Common myeloid progenitor, CD34-positive (primary cell): ENCODE measurements around the gene CFAP410.

Source experiments
- CTCF ChIA-PET: fragments of 350-600 bp; sonication (Branson Sonifier 250); formaldehyde crosslinking; loops from one replicate; lab custom pipeline; 2021; ENCODE audit warnings: antibody characterized with exemption; lab: Charles Lee
- POLR2A ChIA-PET: fragments of 350-600 bp; sonication (Branson Sonifier 250); formaldehyde crosslinking; loops from one replicate; lab custom pipeline; 2021; ENCODE audit warnings: antibody characterized with exemption; lab: Charles Lee
- DNase-seq, 3 donors: peaks; one replicate each; pipeline versions ENCODE4 v3.0.0 to v3.0.0-alpha.2; 2013
- H3K27ac ChIP-seq, 2 experiments: 1 replicate in 1 of 2; 2 replicates in 1 of 2; pipeline ENCODE4 v1.7.0; 2013; ENCODE audit warnings: inconsistent platforms in 2 of 2, low read length in 2 of 2, mild to moderate bottlenecking in 2 of 2, low read depth in 1 of 2, moderate library complexity in 1 of 2; ENCODE audit not compliant: severe bottlenecking in 2 of 2, insufficient read depth in 1 of 2, poor library complexity in 1 of 2
- H3K27me3 ChIP-seq, 5 experiments: replicated peaks in 2 of 5; 1 replicate in 3 of 5; 2 replicates in 2 of 5; pipeline versions ENCODE4 v1.6.1 to v1.7.0; 2013; ENCODE audit warnings: low read length in 4 of 5, mild to moderate bottlenecking in 2 of 5, moderate library complexity in 2 of 5, inconsistent platforms in 1 of 5; ENCODE audit not compliant: insufficient read depth in 5 of 5, control insufficient read depth in 4 of 5
- H3K36me3 ChIP-seq, 4 experiments: 1 replicate in 2 of 4; 2 replicates in 2 of 4; pipeline versions ENCODE4 v1.6.1 to v1.7.0; 2013; ENCODE audit warnings: low read length in 3 of 4, control low read depth in 1 of 4, mild to moderate bottlenecking in 1 of 4; ENCODE audit not compliant: control insufficient read depth in 4 of 4, insufficient read depth in 4 of 4
- H3K4me1 ChIP-seq, 4 experiments: 1 replicate in 3 of 4; 2 replicates in 1 of 4; pipeline versions ENCODE4 v1.6.1 to v1.7.1; 2013; ENCODE audit warnings: low read length in 3 of 4, mild to moderate bottlenecking in 3 of 4, control low read depth in 1 of 4, inconsistent platforms in 1 of 4, moderate library complexity in 1 of 4; ENCODE audit not compliant: control insufficient read depth in 4 of 4, insufficient read depth in 4 of 4; ENCODE audit errors: control extremely low read depth in 1 of 4
- H3K4me3 ChIP-seq, 7 experiments: 1 replicate in 4 of 7; 2 replicates in 3 of 7; pipeline versions ENCODE4 v1.5.1 to v1.7.0; 2013; ENCODE audit warnings: mild to moderate bottlenecking in 7 of 7, low read length in 6 of 7, moderate library complexity in 6 of 7, inconsistent platforms in 2 of 7, low read depth in 2 of 7, control low read depth in 1 of 7; ENCODE audit not compliant: insufficient read depth in 4 of 7, control insufficient read depth in 1 of 7; ENCODE audit errors: extremely low read depth in 1 of 7
- H3K9me3 ChIP-seq, 5 experiments: 1 replicate in 4 of 5; 2 replicates in 1 of 5; pipeline versions ENCODE4 v1.6.1 to v1.7.1; 2013; ENCODE audit warnings: low read length in 4 of 5, mild to moderate bottlenecking in 2 of 5, inconsistent platforms in 1 of 5, low read depth in 1 of 5, moderate library complexity in 1 of 5; ENCODE audit not compliant: control insufficient read depth in 4 of 5, insufficient read depth in 2 of 5; ENCODE audit errors: control extremely low read depth in 1 of 5
- WGBS: methylation state at CpG from one replicate; pipeline ENCODE4 v1.1.5; 2013; ENCODE audit not compliant: insufficient coverage; 5-methylcytosine and 5-hydroxymethylcytosine counted together

Gene CFAP410

GRCh38 chr21:44317241-44317782 lies 21.9 kb downstream of the CFAP410 start:
- H3K4me1 ChIP-seq = no peaks in the 10 kb centered on the region
- no peak overlapping the region for H3K27ac ChIP-seq
- no peak for DNase-seq
- WGBS = 98% methylated on average over 16 of the region's 19 CpGs
- no peak overlapping the region for H3K4me3 ChIP-seq
- no peaks in the 10 kb centered on the region for H3K27me3 ChIP-seq
- CTCF ChIA-PET = no interaction called here
- H3K36me3 ChIP-seq = peaks cover 9 to 91% (median 67%) of the 10 kb centered on the region in 4 experiments
- no peaks in the 10 kb centered on the region for H3K9me3 ChIP-seq
- POLR2A ChIA-PET = no interaction called here

- WGBS = over 99% methylated on average over 14 of the region's 27 CpGs
- no peak overlapping the region for H3K4me3 ChIP-seq
- no peaks in the 10 kb centered on the region for H3K27me3 ChIP-seq
- H3K36me3 ChIP-seq = peaks cover 9 to 91% (median 70%) of the 10 kb centered on the region in 4 experiments
- DNase-seq = no peak
- CTCF ChIA-PET = no interaction called here
- POLR2A ChIA-PET = no interaction called here
- H3K27ac ChIP-seq = no peak overlapping the region
- H3K9me3 ChIP-seq = no peaks in the 10 kb centered on the region
- no peaks in the 10 kb centered on the region for H3K4me1 ChIP-seq
These were observed 22.8 kb downstream of the CFAP410 start for GRCh38 chr21:44316277-44316900.

GRCh38 chr21:44315691-44316203 lies 23.4 kb downstream of the CFAP410 start:
- no peak for DNase-seq
- Histone ChIP-seq H3K27me3 (no peaks in the 10 kb centered on the region), H3K9me3 (no peaks in the 10 kb centered on the region), H3K4me1 (no peaks in the 10 kb centered on the region), H3K4me3 (no peak overlapping the region), H3K27ac (no peak overlapping the region), H3K36me3 (peaks cover 9 to 95% (median 73%) of the 10 kb centered on the region in 4 experiments)
- CTCF ChIA-PET = interaction anchor here (1.4 kb wide), 1 partner anchor 14 kb away, joined by 3 read pairs; no protein-coding TSS in a partner anchor
- 97% methylated on average over 14 of the region's 16 CpGs for WGBS
- POLR2A ChIA-PET = no interaction called here

- H3K4me1 ChIP-seq = no peaks in the 10 kb centered on the region
- H3K9me3 ChIP-seq = no peaks in the 10 kb centered on the region
- DNase-seq = no peak
- H3K27ac ChIP-seq = no peak overlapping the region
- no peak overlapping the region for H3K4me3 ChIP-seq
- H3K36me3 ChIP-seq = peaks cover 7 to 98% (median 75%) of the 10 kb centered on the region in 4 experiments
- ChIA-PET POLR2A (no interaction called here), CTCF (interaction anchor here (1.0 to 1.4 kb wide), 2 partner anchors 10 to 15 kb away, joined by 3 read pairs; no protein-coding TSS in a partner anchor)
- WGBS = 94% methylated on average over 10 of the region's 11 CpGs
- no peaks in the 10 kb centered on the region for H3K27me3 ChIP-seq
These were observed 24.6 kb downstream of the CFAP410 start for GRCh38 chr21:44314561-44314960.

- no peak for DNase-seq
- Histone ChIP-seq H3K27ac (no peak overlapping the region), H3K36me3 (peaks cover 7 to 96% (median 73%) of the 10 kb centered on the region in 4 experiments), H3K9me3 (no peaks in the 10 kb centered on the region), H3K4me3 (no peak overlapping the region), H3K27me3 (no peaks in the 10 kb centered on the region), H3K4me1 (no peaks in the 10 kb centered on the region)
- 95% methylated on average over 15 of the region's 15 CpGs for WGBS
- ChIA-PET POLR2A (no interaction called here), CTCF (interaction anchor here (1.0 kb wide), 1 partner anchor 10 kb away, joined by 3 read pairs; no protein-coding TSS in a partner anchor)
These were observed 25.1 kb downstream of the CFAP410 start for GRCh38 chr21:44314128-44314527.

GRCh38 chr21:44313451-44313850 lies 25.7 kb downstream of the CFAP410 start:
- no peak for DNase-seq
- ChIA-PET CTCF (no interaction called here), POLR2A (no interaction called here)
- WGBS = 97% methylated on average over 13 of the region's 13 CpGs
- no peak overlapping the region for H3K4me3 ChIP-seq
- no peak overlapping the region for H3K27ac ChIP-seq
- H3K9me3 ChIP-seq = no peaks in the 10 kb centered on the region
- no peaks in the 10 kb centered on the region for H3K27me3 ChIP-seq
- H3K36me3 ChIP-seq = peaks cover 7 to 91% (median 69%) of the 10 kb centered on the region in 4 experiments
- H3K4me1 ChIP-seq = no peaks in the 10 kb centered on the region

GRCh38 chr21:44312716-44313115 lies 26.5 kb downstream of the CFAP410 start:
- no peak overlapping the region for H3K4me3 ChIP-seq

More at GRCh38 chr21:44312716-44313115, 26.5 kb downstream of the CFAP410 start:
- DNase-seq = no peak
- no peaks in the 10 kb centered on the region for H3K9me3 ChIP-seq
- no peaks in the 10 kb centered on the region for H3K27me3 ChIP-seq
- H3K4me1 ChIP-seq = no peaks in the 10 kb centered on the region
- over 99% methylated on average over 14 of the region's 19 CpGs for WGBS
- POLR2A ChIA-PET = no interaction called here
- H3K27ac ChIP-seq = no peak overlapping the region
- peaks cover 7 to 89% (median 70%) of the 10 kb centered on the region in 4 experiments for H3K36me3 ChIP-seq
- CTCF ChIA-PET = no interaction called here
